ENCODE results near the gene VTI1B.
"Not testable (repeated sequence)": the region's sequence is repeated elsewhere in the genome, so short reads cannot be mapped to it uniquely, and the experiment has no call there.

Gene VTI1B, protein sequence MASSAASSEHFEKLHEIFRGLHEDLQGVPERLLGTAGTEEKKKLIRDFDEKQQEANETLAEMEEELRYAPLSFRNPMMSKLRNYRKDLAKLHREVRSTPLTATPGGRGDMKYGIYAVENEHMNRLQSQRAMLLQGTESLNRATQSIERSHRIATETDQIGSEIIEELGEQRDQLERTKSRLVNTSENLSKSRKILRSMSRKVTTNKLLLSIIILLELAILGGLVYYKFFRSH

DNA sequence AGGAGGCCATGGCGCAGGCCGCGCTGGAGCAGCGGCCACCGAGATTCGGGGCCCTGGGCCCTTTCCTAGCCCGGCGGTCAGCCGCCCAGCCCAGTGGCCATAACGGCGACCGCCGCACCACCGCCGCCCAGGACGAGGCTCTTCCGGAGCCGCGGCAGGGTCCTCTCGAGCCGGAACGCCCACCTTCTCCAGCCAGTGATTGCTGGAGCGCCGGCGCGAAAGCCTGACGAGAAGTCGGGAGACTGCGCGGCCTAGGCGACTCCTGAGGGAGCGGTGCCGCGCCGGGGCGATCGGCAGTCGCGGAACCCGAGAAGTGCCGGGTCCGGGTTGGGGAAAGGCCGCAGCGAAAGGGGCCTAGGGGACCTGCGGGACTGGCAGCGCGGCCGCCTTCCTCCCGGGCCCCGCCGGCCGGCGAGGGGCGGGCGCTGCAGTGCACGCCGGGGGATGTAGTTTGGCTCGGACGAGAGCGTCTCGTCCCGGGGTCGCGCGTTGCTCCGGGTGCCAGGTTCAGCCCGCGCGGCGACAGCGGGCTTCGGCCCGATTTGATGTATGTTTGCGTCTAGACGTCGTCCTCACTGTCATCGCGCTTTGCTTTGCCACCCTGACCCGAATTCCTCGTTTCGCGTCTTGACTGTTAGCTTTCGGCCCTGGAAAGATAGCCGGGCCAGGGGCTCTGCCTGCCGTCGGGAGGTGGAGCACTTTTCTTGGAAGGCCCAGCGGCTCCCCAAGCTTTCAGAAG is at the start of gene VTI1B:
Gene VTI1B (minus strand): TSS at position 153 of the 739 bp plus-strand sequence. CDS start 143 bp downstream, at position 10.
- TF ChIP-seq GATA3 (IDR thresholded peaks at IDR 0.05; ENCODE audit: low read depth, low read length) = no peak
- no peak for TF ChIP-seq GATA2 (IDR thresholded peaks at IDR 0.05; ENCODE audit: low read depth, low read length)

DNA sequence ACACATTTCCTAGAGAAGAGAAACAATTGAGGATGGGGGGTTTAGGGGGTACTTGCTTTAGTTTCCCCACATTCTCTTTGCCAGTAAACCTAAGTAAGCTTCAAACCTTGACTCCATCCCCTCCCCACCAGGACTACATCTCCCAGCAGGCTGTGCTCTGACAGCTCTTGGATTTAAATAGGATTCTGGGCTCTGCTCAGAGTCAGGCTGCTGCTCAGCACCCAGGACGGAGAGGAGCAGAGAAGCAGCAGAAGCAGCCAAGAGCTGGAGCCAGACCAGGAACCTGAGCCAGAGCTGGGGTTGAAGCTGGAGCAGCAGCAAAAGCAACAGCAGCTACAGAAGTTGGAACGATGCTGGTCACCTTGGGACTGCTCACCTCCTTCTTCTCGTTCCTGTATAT is 47.9 kb upstream of the VTI1B start:
- TF ChIP-seq GATA3 (IDR thresholded peaks at IDR 0.05; ENCODE audit: low read depth, low read length) (no peak), GATA2 (IDR thresholded peaks at IDR 0.05; ENCODE audit: low read depth, low read length) (no peak)

DNA sequence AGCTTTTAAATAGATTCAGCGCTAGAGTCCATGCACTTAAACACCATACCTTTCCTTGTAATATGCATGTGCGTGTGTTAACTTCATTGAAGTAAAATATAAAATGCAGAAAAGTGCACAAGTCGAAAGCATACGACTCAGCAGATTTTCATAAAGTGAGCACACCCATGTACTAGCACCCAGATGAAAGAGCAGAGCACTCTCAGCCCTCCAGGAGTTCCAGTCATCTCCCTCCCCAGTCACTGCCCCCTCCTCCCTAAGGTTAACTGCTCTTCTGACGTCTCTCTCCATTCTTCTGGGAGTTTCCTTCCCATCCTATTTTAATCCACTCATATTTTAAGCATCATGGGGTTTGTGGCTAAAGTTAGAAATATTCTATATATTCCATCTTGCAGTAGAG is 47.4 kb upstream of the VTI1B start:
- no peak for TF ChIP-seq GATA3 (IDR thresholded peaks at IDR 0.05; ENCODE audit: low read depth, low read length)
- no peak for TF ChIP-seq GATA2 (IDR thresholded peaks at IDR 0.05; ENCODE audit: low read depth, low read length)

DNA sequence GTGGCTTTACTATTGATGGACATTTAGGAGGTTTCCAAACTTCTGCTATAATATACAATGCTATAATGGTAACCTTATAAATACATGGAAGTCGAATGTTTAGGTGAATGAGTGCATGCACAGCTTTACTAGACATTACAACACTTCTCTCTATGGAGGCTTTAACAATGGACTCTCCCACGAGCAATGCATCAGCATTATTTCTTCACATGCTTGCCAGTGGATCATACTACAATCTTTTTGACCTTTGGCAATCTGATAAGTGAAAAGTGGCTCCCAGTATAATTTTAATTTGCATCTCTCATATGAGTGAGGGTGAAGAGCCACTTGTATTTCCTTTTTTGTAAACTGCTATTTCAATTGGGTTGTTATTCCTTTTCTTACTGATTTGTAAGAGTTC is 45.4 kb upstream of the VTI1B start:
- TF ChIP-seq GATA3 (IDR thresholded peaks at IDR 0.05; ENCODE audit: low read depth, low read length) = no peak
- no peak for TF ChIP-seq GATA2 (IDR thresholded peaks at IDR 0.05; ENCODE audit: low read depth, low read length)

DNA sequence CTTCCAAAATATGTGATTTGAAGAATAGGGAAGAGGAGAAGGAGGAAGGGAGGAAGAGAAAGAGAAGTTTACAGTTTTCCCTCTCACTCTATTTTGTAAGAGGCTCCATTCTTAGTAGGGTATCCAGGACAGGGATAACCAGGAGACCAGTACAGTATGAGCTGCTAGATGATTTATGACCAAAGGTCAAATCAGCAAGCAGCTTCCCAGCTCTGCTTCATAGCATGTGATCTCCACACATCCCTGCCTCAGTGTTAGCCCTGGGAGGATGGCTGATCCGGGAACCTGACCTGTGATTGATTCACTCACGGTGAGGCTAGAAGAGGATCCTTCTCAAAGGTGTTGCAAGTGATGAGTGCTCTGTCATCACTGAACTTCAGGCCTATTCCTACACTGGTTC is 43.8 kb upstream of the VTI1B start:
- TF ChIP-seq GATA3 (IDR thresholded peaks at IDR 0.05; ENCODE audit: low read depth, low read length) = no peak
- no peak for TF ChIP-seq GATA2 (IDR thresholded peaks at IDR 0.05; ENCODE audit: low read depth, low read length)

DNA sequence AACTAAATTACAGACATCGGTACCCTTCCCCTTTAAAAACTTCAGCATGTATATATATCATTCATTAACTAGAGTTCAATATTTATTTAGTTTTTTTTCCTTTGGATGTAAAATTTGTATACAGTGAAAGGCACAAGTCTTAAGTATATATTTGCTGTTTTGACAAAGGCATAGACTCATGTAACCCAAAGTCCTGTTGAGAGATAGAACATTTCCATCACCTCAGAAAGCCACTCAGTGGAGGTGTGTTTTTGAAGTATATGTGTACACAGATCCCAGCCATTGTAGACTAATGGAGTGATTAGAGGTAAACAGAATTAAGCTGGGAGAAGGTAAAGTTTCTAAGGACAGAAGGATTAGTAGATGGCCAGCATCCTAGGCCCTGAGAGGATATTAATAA is 42.6 kb upstream of the VTI1B start:
- TF ChIP-seq GATA2 (IDR thresholded peaks at IDR 0.05; ENCODE audit: low read depth, low read length) = no peak
- no peak for TF ChIP-seq GATA3 (IDR thresholded peaks at IDR 0.05; ENCODE audit: low read depth, low read length)

DNA sequence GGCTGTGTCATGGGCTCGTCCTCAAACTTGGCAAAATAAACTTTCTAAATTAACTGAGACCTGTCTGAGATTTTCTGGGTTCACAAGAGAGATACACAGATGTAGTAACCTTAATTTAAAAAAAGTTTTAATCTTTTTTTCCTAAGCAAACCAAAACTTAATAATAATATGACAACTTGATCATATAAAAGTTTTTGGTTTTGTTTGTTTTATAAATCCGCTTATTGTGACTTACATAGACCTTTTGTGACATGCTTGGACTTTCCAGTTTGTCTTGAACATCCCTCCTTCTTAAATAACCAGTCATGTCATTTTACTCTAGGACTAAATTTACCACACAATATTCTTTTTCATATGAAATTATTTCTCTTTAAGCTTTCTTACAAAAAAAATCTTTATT is 35.8 kb upstream of the VTI1B start:
- TF ChIP-seq GATA2 (IDR thresholded peaks at IDR 0.05; ENCODE audit: low read depth, low read length) = no peak
- no peak for TF ChIP-seq GATA3 (IDR thresholded peaks at IDR 0.05; ENCODE audit: low read depth, low read length)

DNA sequence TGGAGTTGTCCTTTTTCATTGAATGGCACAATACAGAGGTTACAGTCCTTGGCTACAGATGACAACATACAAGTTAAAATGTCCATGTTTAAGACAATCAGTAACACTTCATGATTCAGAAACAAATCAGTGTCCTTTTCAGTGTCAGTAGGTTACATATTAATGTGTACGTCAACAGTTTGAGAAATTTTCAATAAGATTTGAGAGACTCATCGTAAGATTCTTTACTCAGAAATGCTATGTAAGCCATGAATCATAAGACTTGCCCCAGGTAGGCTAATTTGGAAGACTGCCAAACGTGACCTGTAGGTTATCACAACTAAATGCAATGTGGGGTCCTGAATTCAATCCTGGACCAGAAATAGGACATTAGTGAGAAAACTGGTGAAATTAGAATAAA is 30.8 kb upstream of the VTI1B start:
- TF ChIP-seq GATA2 (IDR thresholded peaks at IDR 0.05; ENCODE audit: low read depth, low read length) (no peak), GATA3 (IDR thresholded peaks at IDR 0.05; ENCODE audit: low read depth, low read length) (no peak)

DNA sequence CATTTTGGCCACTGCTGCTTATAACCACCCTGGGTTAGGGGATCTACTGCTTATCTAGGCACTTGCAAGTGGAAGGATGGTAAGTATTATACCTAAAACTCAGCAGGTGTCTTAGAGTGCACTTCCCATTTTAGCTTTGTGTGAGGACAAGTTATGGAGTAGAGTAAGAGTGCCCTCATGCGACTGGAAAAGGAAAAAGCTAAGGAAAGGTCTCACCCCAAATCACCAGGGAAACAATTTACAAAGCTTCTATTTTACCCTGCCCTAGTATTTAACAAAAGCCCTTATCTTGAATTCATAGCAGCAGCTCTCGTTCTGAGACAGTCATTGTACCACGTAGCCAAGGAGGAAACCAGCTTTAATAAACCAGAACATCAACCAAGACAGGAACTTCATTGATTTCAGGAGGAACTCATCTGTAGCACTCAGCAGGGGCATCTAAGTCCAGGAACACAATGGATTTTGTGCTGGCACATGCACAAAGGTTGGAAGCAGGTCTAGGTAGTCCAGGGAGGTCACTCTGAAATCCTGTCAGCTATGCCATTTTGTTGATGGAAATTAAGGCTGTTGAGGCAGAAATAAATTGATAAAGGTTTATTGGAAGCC is 30.2 kb upstream of the VTI1B start:
- TF ChIP-seq GATA2 (IDR thresholded peaks at IDR 0.05; ENCODE audit: low read depth, low read length) (no peak), GATA3 (IDR thresholded peaks at IDR 0.05; ENCODE audit: low read depth, low read length) (no peak)

DNA sequence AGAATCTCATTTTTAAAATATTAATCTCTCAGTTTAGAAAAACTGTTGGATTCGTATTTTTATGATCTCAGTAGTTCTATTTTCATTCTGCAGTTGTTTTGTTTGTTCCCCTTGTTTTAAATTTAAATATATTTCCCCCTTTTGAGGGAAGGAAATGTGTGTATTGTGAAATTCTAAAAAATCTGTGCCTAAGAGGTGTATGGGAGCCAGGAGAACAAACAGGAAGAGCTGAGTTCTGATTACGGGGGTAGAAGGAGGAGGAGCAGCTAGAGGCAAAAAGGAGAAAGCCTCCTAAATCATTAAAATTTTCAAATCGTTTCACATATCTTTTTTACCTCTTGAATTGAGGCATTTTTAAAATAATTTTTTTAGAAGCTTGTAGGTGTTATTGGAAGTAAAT is 29.6 kb upstream of the VTI1B start:
- TF ChIP-seq GATA3 (IDR thresholded peaks at IDR 0.05; ENCODE audit: low read depth, low read length) (no peak), GATA2 (IDR thresholded peaks at IDR 0.05; ENCODE audit: low read depth, low read length) (no peak)

DNA sequence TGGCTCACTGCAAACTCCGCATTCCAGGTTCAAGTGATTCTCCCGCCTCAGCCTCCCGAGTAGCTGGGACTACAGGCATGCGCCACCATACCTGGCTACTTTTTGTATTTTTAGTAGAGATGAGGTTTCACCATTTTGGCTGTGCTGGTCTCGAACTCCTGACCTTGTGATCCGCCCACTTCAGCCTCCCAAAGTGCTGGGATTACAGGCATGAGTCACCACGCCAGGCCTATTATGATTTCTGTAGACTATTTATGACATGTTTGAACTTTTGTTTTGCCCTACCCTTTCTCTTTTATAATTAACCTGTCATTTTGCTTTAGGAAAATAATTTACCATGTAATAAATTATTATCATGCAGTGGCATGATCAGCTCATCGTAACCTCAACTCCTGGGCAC is 27.1 kb upstream of the VTI1B start, which contains the start of gene RDH12:
Gene RDH12 (plus strand): TSS at position 395 of the 400 bp plus-strand sequence. CDS start 20,757 bp downstream, outside the sequence.
- not testable (repeated sequence) for TF ChIP-seq GATA3, GATA2 (IDR thresholded peaks at IDR 0.05; ENCODE audit: low read depth, low read length)

DNA sequence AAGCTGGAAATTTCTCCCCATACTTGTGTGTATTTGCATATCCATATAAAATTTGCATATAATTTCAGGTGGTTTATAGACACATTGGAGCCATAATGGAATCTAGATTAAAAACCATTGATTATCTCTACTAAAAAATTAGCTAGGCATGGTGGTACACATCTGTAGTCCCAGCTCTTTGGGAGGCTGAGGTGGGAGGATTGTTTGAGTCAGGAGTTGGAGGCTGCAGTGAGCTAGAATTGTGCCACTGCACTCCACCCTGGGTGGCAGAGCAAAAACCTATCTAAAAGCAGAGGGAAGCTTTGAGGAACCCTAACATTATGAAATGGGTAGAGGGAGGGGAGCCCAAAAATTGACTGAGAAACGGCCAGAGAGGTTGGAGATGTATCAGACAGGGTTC is 23.7 kb upstream of the VTI1B start:
- no peak for TF ChIP-seq GATA2 (IDR thresholded peaks at IDR 0.05; ENCODE audit: low read depth, low read length)
- TF ChIP-seq GATA3 (IDR thresholded peaks at IDR 0.05; ENCODE audit: low read depth, low read length) = no peak

DNA sequence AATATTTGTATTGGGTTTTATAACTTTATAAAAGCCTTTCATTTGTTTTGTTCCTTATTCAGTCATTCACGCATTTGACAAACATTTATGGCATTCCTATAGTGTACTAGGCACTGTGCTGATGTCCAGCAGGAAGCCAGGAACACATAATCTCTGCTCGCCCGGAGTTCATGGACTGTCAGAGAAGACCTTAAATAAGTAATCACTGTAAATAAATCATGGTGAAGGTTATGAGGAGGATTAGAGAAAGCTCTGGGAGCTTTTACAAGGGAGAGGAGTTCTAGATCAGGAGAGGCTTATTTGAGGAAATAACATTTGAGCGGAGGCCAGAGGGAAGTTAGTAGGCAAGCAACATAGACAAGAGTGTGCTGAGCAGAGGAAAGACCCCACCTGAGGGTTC is 22.6 kb upstream of the VTI1B start:
- no peak for TF ChIP-seq GATA2 (IDR thresholded peaks at IDR 0.05; ENCODE audit: low read depth, low read length)
- no peak for TF ChIP-seq GATA3 (IDR thresholded peaks at IDR 0.05; ENCODE audit: low read depth, low read length)

DNA sequence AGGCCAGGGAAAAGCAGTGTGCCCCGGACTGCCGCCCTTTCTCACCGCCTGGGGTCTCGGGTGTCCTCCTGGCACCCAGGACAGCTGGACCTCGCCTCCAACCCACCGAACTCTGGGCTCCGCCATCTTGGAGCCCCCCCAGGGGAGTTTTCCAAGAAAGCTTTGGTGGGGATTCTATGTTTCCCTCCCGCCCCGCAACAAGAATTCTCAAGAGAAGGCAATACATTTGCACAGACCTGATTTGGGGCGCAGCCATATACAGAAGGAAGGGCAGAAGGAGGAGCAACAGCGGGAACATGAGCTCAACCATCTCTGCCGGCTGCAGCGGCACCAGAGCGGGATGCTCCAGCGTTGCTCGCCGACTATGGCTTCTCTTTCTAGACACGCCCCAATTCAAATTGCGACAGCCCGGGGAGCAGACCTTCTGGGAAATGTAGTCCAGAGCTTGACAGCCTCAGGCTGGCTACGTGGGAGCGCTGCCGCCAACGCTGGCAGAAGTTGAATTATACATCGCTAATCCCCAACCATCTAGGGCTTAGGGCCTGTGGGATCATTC is 21.0 kb upstream of the VTI1B start, which contains the start of gene RDH11:
Gene RDH11 (minus strand): TSS at position 371 of the 556 bp plus-strand sequence. CDS start 61 bp downstream, at position 310.
- no peak for TF ChIP-seq GATA3 (IDR thresholded peaks at IDR 0.05; ENCODE audit: low read depth, low read length)
- no peak for TF ChIP-seq GATA2 (IDR thresholded peaks at IDR 0.05; ENCODE audit: low read depth, low read length)
